ENCODE data around the gene RCOR3. TPM values are rescaled to one million over a fixed set of nuclear protein-coding genes. Genes with fewer than 3 reads are reported as not detected.

The RCOR3 gene
- total and polyA plus RNA-seq, 10 of the 15 experiments (the other 5 are each of a cell fraction or from before 2014, with no cell fraction given), result 8.0 to 55.0 (median 25.1) TPM

- BruUV-seq (replicated peaks), result no TSS peak
- no peak overlapping the region for H3K27ac ChIP-seq (ENCODE audit: control insufficient read depth, insufficient read depth)
- TF ChIP-seq SIX5 (IDR thresholded peaks at IDR 0.05; ENCODE audit: low read depth, low read length, severe bottlenecking), result no peak
- TF ChIP-seq ZNF687 (IDR thresholded peaks at IDR 0.05), result no peak
- TF ChIP-seq ZSCAN29 (IDR thresholded peaks at IDR 0.05), result no peak
- no peak for TF ChIP-seq ELK1 (IDR thresholded peaks at IDR 0.05; ENCODE audit: low read depth, low read length)
- TF ChIP-seq CHD4 (IDR thresholded peaks at IDR 0.05), result no peak
- TF ChIP-seq RBBP5 (conservative IDR thresholded peaks at IDR 0.05), result no peak
- no peak for TF ChIP-seq NBN (IDR thresholded peaks at IDR 0.05)
- TF ChIP-seq GATAD2B (conservative IDR thresholded peaks at IDR 0.05; ENCODE audit: low read depth), result no peak
- TF ChIP-seq EZH2 (IDR thresholded peaks at IDR 0.05; ENCODE audit: borderline replicate concordance, control insufficient read depth, low read depth, low read length), result no peak
- no peak for TF ChIP-seq LARP7 (IDR thresholded peaks at IDR 0.05)
- no peak for TF ChIP-seq CREM (IDR thresholded peaks at IDR 0.05; ENCODE audit: low read depth)
- TF ChIP-seq RUNX3 (IDR thresholded peaks at IDR 0.05; ENCODE audit: low read length), result no peak
- TF ChIP-seq ESRRA (IDR thresholded peaks at IDR 0.05; ENCODE audit: low read length), result no peak
- TF ChIP-seq RFX5 (IDR thresholded peaks at IDR 0.05; ENCODE audit: low read depth, low read length), result no peak
- TF ChIP-seq BHLHE40 (IDR thresholded peaks at IDR 0.05; ENCODE audit: borderline replicate concordance in 1 of 2, low read depth in 2 of 2, low read length in 1 of 2), result no peak
- TF ChIP-seq MXI1 (IDR thresholded peaks at IDR 0.05; ENCODE audit: low read depth, low read length), result no peak
- ATAC-seq, result no peak
- SMC1A ChIA-PET (ENCODE audit: uncharacterized antibody, unreplicated experiment), result no interaction called here
- no peak for DNase-seq (ENCODE audit: low read depth, low spot score)
- no peak for FAIRE-seq
- RAD21 ChIA-PET (ENCODE audit: unreplicated experiment), result no interaction called here
- H3K9me3 ChIP-seq (replicated peaks; ENCODE audit: control insufficient read depth, insufficient read depth, low read length), result no peaks in the 10 kb centered on the region
- intact Hi-C loops (cut with micrococcal nuclease; ENCODE audit: unreplicated experiment) (no loop called here), in situ Hi-C loops (cut with MboI) (no loop called here)
- H3K4me2 ChIP-seq (ENCODE audit: control insufficient read depth, insufficient read depth), result no peak overlapping the region
- WGBS (ENCODE audit: insufficient coverage, insufficient replicate concordance, low lambda C conversion rate, missing lambda C conversion rate), result 93% methylated on average over 3 of the region's 3 CpGs
- no peak overlapping the region for H3K4me3 ChIP-seq
- no peaks in the 10 kb centered on the region for H4K20me1 ChIP-seq (ENCODE audit: control insufficient read depth, insufficient read depth)
- H2AFZ ChIP-seq (ENCODE audit: control insufficient read depth, low read depth, low read length), result no peak overlapping the region
- no peaks in the 10 kb centered on the region for H3K27me3 ChIP-seq (replicated peaks in 1 of 2; ENCODE audit: control insufficient read depth in 2 of 2, insufficient read depth in 2 of 2, low read length in 1 of 2)
- no peak overlapping the region for H3K9ac ChIP-seq (ENCODE audit: control insufficient read depth, insufficient read depth, low read length)
- CTCF ChIA-PET, result no interaction called here
- POLR2A ChIA-PET, result no interaction called here
- H3K79me2 ChIP-seq (ENCODE audit: control insufficient read depth, insufficient read depth, low read length), result no peaks in the 10 kb centered on the region
- no peaks in the 10 kb centered on the region for H3K4me1 ChIP-seq (ENCODE audit: control insufficient read depth, insufficient read depth, low read length)
- H3K36me3 ChIP-seq (ENCODE audit: control insufficient read depth in 2 of 2, insufficient read depth in 2 of 2, low read length in 1 of 2), result peaks cover 0 to 25% of the 10 kb centered on the region in 2 experiments
These were observed 28.1 kb downstream of the RCOR3 start for GRCh38 chr1:211287218-211287617.

Measured in GM12878 (cell line).